Adrenal gland (tissue), 5 donors: ENCODE results near the gene SLC25A19.

Source experiments
- POLR2A ChIP-seq, 2 donors: fragments of 450-650 bp; IDR thresholded peaks; one replicate each; pipeline ENCODE4 v1.6.1; 2017; ENCODE audit warnings: antibody characterized with exemption in 2 of 2, mild to moderate bottlenecking in 2 of 2, moderate library complexity in 1 of 2
- TF ChIP-seq, protein P1 (sequence below), 6 experiments: fragments of 450-650 bp in 4 of 6; fragments of 200-600 bp in 2 of 6; sonication (generic) in 1 of 6; IDR thresholded peaks; 1 replicate in 5 of 6; 2 replicates in 1 of 6; pipeline versions ENCODE4 v1.5.1 to v1.8.0; 2016 to 2021; ENCODE audit warnings: antibody characterized with exemption in 6 of 6, mild to moderate bottlenecking in 2 of 6, moderate library complexity in 1 of 6
- donor health status: DM: no; HTN: no; CAD: no.

- no peak for TF ChIP-seq POLR2A (IDR thresholded peaks at IDR 0.05)
- TF ChIP-seq, protein P1, sequence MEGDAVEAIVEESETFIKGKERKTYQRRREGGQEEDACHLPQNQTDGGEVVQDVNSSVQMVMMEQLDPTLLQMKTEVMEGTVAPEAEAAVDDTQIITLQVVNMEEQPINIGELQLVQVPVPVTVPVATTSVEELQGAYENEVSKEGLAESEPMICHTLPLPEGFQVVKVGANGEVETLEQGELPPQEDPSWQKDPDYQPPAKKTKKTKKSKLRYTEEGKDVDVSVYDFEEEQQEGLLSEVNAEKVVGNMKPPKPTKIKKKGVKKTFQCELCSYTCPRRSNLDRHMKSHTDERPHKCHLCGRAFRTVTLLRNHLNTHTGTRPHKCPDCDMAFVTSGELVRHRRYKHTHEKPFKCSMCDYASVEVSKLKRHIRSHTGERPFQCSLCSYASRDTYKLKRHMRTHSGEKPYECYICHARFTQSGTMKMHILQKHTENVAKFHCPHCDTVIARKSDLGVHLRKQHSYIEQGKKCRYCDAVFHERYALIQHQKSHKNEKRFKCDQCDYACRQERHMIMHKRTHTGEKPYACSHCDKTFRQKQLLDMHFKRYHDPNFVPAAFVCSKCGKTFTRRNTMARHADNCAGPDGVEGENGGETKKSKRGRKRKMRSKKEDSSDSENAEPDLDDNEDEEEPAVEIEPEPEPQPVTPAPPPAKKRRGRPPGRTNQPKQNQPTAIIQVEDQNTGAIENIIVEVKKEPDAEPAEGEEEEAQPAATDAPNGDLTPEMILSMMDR (IDR thresholded peaks at IDR 0.05) = no peak
Observed at GRCh38 chr17:75317671-75318070, 28.4 kb upstream of the SLC25A19 start.
